Endothelial cell of umbilical vein (primary cell): Measurements from ENCODE around the gene OR52B6. TPM values are rescaled to one million over a fixed set of nuclear protein-coding genes. Genes with fewer than 3 reads are reported as not detected.
A peak's percentile ranks its signal among the peaks of the same experiment; 100 is the strongest.

Experiments used
- BruUV-seq: library from RNA; stranded (reverse); fragments of 400-500 nt; replicated peaks from 2 replicates; lab custom pipeline; 2021; lab: Mats Ljungman, UMichigan
- CTCF ChIA-PET: fragments of 300-600, 350-600 bp; sonication (Branson Sonifier 250); formaldehyde crosslinking; loops from one replicate; lab custom pipeline; 2021; ENCODE audit warnings: antibody characterized with exemption, inconsistent platforms; lab: Charles Lee
- POLR2A ChIA-PET: fragments of 300-600, 350-600 bp; sonication (Branson Sonifier 250); formaldehyde crosslinking; loops from one replicate; lab custom pipeline; 2021; ENCODE audit warnings: antibody characterized with exemption, inconsistent platforms; lab: Charles Lee
- DNase-seq: peaks from one replicate; pipeline ENCODE4 v3.0.0-alpha.2; 2011; ENCODE audit warnings: low read depth, low spot score
- FAIRE-seq: peaks from 2 replicates; lab custom pipeline; 2011; peaks lifted over from hg19 to GRCh38; lab: Jason Lieb, UNC
- H2AFZ ChIP-seq: 2 replicates; pipeline ENCODE4 v1.6.0; 2012; ENCODE audit warnings: low read depth, low read length, control low read depth, inconsistent platforms
- H3K27ac ChIP-seq: 2 replicates; pipeline ENCODE4 v1.5.1; 2011; ENCODE audit warnings: low read depth, mild to moderate bottlenecking, control low read depth, low read length, moderate library complexity; ENCODE audit not compliant: insufficient read depth
- H3K27me3 ChIP-seq, 2 experiments: 2 replicates each; pipeline versions ENCODE4 v1.6.0 to v1.6.1; 2011; ENCODE audit warnings: low read length in 2 of 2, mixed read lengths in 1 of 2; ENCODE audit not compliant: control insufficient read depth in 2 of 2, insufficient read depth in 2 of 2
- H3K36me3 ChIP-seq, 2 experiments: 2 replicates in 1 of 2; 3 replicates in 1 of 2; pipeline ENCODE4 v1.5.1; 2011; ENCODE audit warnings: low read length in 2 of 2, mild to moderate bottlenecking in 1 of 2, moderate library complexity in 1 of 2; ENCODE audit not compliant: control insufficient read depth in 2 of 2, insufficient read depth in 2 of 2; ENCODE audit errors: extremely low read depth in 1 of 2
- H3K4me1 ChIP-seq: 3 replicates; pipeline ENCODE4 v1.5.1; 2011; ENCODE audit warnings: mild to moderate bottlenecking, low read length; ENCODE audit not compliant: control insufficient read depth, insufficient read depth; ENCODE audit errors: extremely low read depth
- H3K4me2 ChIP-seq: 2 replicates; pipeline ENCODE4 v1.6.1; 2011; ENCODE audit warnings: low read length, control low read depth, mixed read lengths; ENCODE audit not compliant: insufficient read depth
- H3K4me3 ChIP-seq, 3 experiments: fragments of 200-600 bp in 1 of 3; sonication (generic), shearing (Covaris generic) in 1 of 3; replicated peaks in 1 of 3; 2 replicates each; pipeline ENCODE4 v1.5.1; 2011 to 2016; ENCODE audit warnings: control low read depth in 3 of 3, low read length in 3 of 3, mild to moderate bottlenecking in 2 of 3, inconsistent platforms in 1 of 3, low read depth in 1 of 3, moderate library complexity in 1 of 3; ENCODE audit not compliant: insufficient read depth in 1 of 3
- H3K79me2 ChIP-seq: 2 replicates; pipeline ENCODE4 v1.6.0; 2012; ENCODE audit warnings: low read length, inconsistent platforms; ENCODE audit not compliant: control insufficient read depth, insufficient read depth
- H3K9ac ChIP-seq: replicated peaks from 2 replicates; pipeline ENCODE3; 2011; ENCODE audit warnings: low read length, control low read depth; ENCODE audit not compliant: insufficient read depth; ENCODE audit errors: extremely low read depth
- H3K9me1 ChIP-seq: replicated peaks from 3 replicates; pipeline ENCODE4 v1.6.0; 2011; ENCODE audit warnings: mild to moderate bottlenecking, low read length; ENCODE audit not compliant: control insufficient read depth, insufficient read depth; ENCODE audit errors: extremely low read depth
- H3K9me3 ChIP-seq: replicated peaks from 2 replicates; pipeline ENCODE4 v1.5.1; 2012; ENCODE audit warnings: low read length, inconsistent platforms; ENCODE audit not compliant: control insufficient read depth, insufficient read depth
- H4K20me1 ChIP-seq: replicated peaks from 2 replicates; pipeline ENCODE3; 2011; ENCODE audit warnings: mild to moderate bottlenecking, low read length; ENCODE audit not compliant: control insufficient read depth, insufficient read depth; ENCODE audit errors: extremely low read depth
- EZH2 ChIP-seq: IDR thresholded peaks from 2 replicates; pipeline ENCODE4 v1.6.1; 2012; ENCODE audit warnings: borderline replicate concordance, low read depth, mild to moderate bottlenecking, moderate library complexity, low read length, inconsistent platforms; ENCODE audit not compliant: severe bottlenecking
- FOS ChIP-seq: IDR thresholded peaks from 2 replicates; pipeline ENCODE4 v1.6.1; 2011; ENCODE audit warnings: mild to moderate bottlenecking, low read length, moderate library complexity, borderline replicate concordance; ENCODE audit not compliant: insufficient read depth
- GATA2 ChIP-seq: IDR thresholded peaks from 2 replicates; pipeline ENCODE4 v1.7.0; 2011; ENCODE audit warnings: low read depth, mild to moderate bottlenecking, moderate library complexity, mixed read lengths, low read length; ENCODE audit not compliant: insufficient read length, insufficient read depth
- MAX ChIP-seq: IDR thresholded peaks from 2 replicates; pipeline ENCODE4 v1.6.1; 2011; ENCODE audit not compliant: insufficient read depth, insufficient read length
- MYC ChIP-seq: IDR thresholded peaks from one replicate; pipeline ENCODE4 v1.6.1; 2011; ENCODE audit warnings: mild to moderate bottlenecking, low read depth, low read length
- POLR2A ChIP-seq: IDR thresholded peaks from 2 replicates; pipeline ENCODE4 v1.6.1; 2012; ENCODE audit warnings: low read depth, mild to moderate bottlenecking, control low read depth, low read length
- dilution Hi-C: fragments of 300-500 bp; cut with MboI; formaldehyde crosslinking; loops from one replicate; pipeline ENCODE4 v1.15.0; 2019; ENCODE audit warnings: low sequenced_read_pairs; ENCODE audit not compliant: extremely low pct_ligation_motif_present
- intact Hi-C: fragments of 100-400 bp; cut with micrococcal nuclease; formaldehyde crosslinking; loops from one replicate; pipeline ENCODE4 v1.10.0; 2022
- polyA plus RNA-seq, 4 experiments: library from polyadenylated mRNA; depleted of rRNA in 3 of 4; stranded (reverse) in 3 of 4; unstranded in 1 of 4; fragments of >200 nt; gene quantifications; 2 replicates each; pipeline versions ENCODE4 v1.2.1 to v1.2.3, GENCODE V29; 2011 to 2012; ENCODE audit warnings: missing spikeins in 1 of 4
- total RNA-seq: library from RNA; stranded (reverse); gene quantifications from 2 replicates; pipeline ENCODE4 v1.2.3, GENCODE V29; 2021

OR52B6 gene
- total and polyA plus RNA-seq, 2 donors (not counting 3 experiments of a cell fraction or from before 2014, with no cell fraction given): not detected

- CTCF ChIA-PET: interaction anchor here (0.9 to 1.6 kb wide), 3 partner anchors 12 to 25 kb away, joined by 3 to 8 read pairs (median 3); no protein-coding TSS in a partner anchor
- Histone ChIP-seq H3K36me3 (no peaks in the 10 kb centered on the region), H4K20me1 (no peaks in the 10 kb centered on the region), H3K9ac (peak within 1 kb of the TSS; percentile 79), H3K27ac (peak within 1 kb of the TSS; percentile 76), H3K27me3 (no peaks in the 10 kb centered on the region), H3K4me3 (peak within 1 kb of the TSS; percentile 40 to 90 (median 67)), H2AFZ (peak within 1 kb of the TSS; percentile 95), H3K79me2 (no peaks in the 10 kb centered on the region), H3K9me1 (no peaks in the 10 kb centered on the region), H3K9me3 (no peaks in the 10 kb centered on the region), H3K4me1 (peaks cover 22% of the 10 kb centered on the region), H3K4me2 (peak within 1 kb of the TSS; percentile 93)
- dilution Hi-C loops: no loop called here
- FAIRE-seq: peak; percentile 97
- TF ChIP-seq POLR2A (peak; percentile 62), MAX (no peak), GATA2 (no peak), FOS (no peak), MYC (no peak), EZH2 (no peak)
- TSS peak; percentile 60 for BruUV-seq
- intact Hi-C loops: loop anchor here (1.0 kb wide), 1 partner anchor 24 kb away; no protein-coding TSS in a partner anchor
- DNase-seq: peak; percentile 95
- POLR2A ChIA-PET: no interaction called here
These were observed 44.0 kb downstream of the OR52B6 start, which contains the start of gene TRIM34 for GRCh38 chr11:5624489-5625279. TSS of gene TRIM34 (plus strand) at chr11:5625001. CDS start at chr11:5632332, 7,331 bp downstream.
